NB4 (cell line): ENCODE measurements around the gene SLC25A15.

Source experiments
- CTCF ChIP-seq: IDR thresholded peaks from one replicate; pipeline ENCODE4 v1.5.1; 2012; ENCODE audit warnings: low read depth, low read length
- POLR2A ChIP-seq: IDR thresholded peaks from 2 replicates; pipeline ENCODE4 v1.6.1; 2011; ENCODE audit warnings: mild to moderate bottlenecking; ENCODE audit not compliant: insufficient read length; ENCODE audit errors: extremely low read depth

DNA sequence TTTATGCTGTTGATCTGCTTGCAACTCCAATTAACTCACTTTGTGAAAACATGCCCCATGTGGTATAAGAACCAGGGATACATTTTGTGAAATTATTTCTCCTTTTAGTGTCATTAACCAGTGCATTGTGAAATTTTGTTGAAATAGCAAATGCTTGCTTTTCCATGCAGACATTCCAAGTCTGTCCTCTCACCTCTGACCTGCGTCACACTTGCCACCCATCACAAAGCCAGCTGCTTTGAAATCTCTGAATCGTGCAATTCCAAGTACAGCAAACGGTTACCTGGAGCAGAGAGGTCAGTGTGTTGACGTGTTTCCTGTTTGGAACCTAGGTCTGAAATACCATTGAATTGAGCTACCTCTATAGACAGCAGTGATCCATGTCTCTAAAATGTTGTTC, 4.9 kb upstream of the SLC25A15 start:
- TF ChIP-seq CTCF (no peak), POLR2A (no peak)
